Stimulated activated CD4-positive, alpha-beta T cell treated with anti-CD3 and anti-CD28 coated beads, TNF-alpha, amount 100 ng/mL, for 4 hours (primary cell): ENCODE data around the gene COL26A1.
"Not testable (repeated sequence)": the region's sequence is repeated elsewhere in the genome, so short reads cannot be mapped to it uniquely, and the experiment has no call there.

Experiments used
- DNase-seq, 3 experiments: peaks; one replicate each; pipeline ENCODE4 v3.0.0-alpha.2; 2020; ENCODE audit warnings: low read depth in 3 of 3

The COL26A1 gene

DNA sequence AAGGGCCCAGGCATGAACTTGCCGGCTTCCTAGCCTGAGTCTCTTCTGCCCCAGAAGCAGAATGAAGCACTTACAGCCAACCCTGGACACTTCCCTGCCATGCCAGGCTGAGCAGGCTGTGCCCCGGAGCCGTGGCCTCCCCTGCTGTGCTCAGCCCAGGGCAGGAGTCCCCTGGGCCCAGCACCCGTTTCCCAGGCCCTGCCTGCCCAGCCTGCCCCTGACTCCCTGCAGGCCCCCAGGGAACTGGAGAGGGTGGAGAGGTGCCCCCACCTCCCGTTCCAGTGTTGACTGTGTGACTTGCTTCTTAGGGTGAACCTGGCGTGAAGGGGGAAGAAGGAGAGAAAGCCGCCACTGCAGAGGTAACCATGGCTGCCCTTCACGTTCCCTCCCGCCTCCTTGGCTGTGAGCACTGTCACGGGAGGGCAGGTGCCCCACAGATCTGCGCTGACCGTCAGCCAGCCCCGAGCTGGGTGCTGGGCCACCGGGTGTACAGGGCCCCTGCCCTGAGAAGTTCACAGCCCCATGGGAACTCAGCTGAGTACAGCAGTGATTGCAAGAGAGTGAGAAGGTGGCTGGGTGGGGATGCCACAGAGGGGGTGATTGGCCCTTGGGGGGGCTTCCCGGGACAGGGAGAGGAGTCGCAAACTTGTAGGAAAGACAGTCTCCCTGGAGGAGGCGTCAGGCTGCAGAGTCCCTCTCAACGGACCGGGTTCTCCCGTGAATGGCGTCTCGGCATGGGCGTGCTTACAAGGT is 190.5 kb downstream of the COL26A1 start:
- no peak for DNase-seq

DNA sequence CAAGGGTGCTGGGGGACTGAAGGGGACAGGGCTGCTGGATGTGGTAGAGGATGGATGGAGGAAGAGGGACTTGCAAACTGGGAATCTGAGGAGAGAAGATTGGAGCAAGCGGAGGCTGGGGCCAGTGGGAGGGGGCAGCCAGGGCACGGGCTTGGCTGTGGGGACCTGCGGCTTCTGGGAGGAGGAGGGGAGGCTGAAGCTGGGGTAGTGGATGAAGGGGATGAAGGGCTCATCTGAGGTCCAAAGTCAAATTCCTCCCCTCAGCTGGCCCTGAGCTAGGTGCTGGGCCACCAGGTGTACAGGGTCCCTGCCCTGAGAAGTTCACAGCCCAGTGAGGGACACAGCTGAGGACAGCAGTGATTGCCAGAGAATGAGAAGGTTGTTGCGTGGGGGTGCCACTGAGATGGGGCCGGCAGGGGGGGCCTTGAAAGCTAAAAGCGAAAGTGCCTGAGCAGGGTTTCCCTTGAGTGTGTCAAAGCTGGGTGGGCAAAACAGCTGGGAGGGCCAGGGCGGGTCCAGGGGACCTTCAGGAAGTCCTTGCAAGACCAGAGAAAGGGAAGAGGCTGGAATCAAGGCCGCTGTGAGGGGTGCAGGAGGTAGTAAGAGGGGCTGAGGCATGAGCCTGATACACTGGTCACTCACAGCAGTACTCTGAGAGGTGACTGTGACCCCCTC is 191.2 kb downstream of the COL26A1 start:
- DNase-seq: no peak

DNA sequence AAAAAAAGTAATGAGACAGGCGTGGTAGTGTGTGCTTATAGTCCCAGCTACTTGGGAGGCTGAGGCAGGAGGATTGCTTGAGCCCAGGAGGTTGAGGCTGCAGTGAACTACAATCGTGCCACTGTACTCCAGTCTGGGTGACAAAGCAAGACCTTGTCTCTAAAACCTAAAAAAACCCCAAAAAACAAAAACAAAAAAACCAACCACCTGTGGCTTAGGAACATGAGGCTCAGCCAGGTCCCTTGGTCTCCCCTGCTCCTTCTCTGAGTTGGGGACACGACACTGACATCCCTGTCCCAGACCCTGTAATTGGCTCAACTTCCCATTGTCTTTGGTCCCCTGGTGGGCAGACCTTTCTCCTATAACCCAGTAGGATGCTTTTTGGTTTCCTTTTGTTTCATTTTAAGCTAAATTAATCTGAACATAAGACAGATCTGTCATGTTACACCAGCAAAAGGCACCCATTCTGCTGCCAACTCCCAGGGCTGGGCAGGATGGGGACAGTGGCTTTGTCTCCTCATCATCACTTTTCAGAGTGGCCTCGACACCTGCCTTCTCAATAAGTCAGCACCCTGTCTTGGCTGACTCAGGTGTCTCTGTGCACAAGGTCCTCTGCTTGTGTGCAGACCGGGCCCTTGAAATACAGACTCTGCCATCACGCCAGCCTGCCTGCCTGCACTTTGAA is 192.1 kb downstream of the COL26A1 start:
- DNase-seq: no peak

DNA sequence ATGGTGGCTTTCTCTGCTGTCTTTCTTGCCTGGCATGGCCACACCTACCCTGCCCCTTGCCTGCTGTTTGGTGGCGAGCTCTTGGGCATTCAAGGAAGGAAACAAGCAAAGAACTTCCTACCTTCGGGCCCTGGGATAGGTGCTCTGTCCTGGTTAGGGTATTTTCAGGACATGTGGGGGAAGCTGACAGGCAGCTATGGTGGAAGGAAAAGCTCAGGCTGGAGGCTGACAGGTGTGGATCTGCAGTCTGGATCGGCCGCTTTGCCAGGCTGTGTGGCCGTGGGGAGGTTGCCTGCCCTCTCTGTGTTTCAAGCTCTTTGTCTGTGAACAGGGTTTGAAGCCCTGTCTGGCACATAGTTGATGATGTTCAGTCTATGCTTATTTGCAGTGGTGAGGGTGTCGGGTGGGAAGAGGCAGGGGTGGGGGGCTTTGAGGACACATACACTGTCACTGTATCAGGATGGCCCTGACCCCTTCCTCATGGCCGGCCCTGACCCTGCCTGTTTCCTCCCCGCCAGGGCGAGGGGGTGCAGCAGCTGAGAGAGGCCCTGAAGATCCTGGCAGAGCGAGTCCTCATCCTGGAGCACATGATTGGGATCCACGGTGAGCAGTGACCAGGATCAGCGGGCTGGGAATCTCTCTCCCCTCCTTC is 192.7 kb downstream of the COL26A1 start:
- DNase-seq: no peak

DNA sequence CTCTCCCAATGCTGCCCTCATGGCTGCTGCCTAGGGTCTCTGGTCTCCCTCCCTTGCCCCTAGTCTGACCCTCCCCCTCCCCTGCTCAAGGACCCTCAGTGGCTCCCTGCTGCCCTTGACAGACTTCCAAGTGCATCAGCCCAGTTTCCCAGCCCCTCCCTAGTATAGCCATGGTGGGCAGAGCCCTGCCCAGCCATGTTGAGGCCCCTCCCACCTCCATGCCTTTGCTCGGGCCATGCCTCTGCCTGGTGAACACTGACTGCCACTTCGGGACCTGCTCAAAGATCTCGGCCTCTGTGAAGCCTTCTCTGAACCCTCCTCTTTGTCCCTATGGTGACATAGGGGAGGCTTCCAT is 193.2 kb downstream of the COL26A1 start:
- no peak for DNase-seq

DNA sequence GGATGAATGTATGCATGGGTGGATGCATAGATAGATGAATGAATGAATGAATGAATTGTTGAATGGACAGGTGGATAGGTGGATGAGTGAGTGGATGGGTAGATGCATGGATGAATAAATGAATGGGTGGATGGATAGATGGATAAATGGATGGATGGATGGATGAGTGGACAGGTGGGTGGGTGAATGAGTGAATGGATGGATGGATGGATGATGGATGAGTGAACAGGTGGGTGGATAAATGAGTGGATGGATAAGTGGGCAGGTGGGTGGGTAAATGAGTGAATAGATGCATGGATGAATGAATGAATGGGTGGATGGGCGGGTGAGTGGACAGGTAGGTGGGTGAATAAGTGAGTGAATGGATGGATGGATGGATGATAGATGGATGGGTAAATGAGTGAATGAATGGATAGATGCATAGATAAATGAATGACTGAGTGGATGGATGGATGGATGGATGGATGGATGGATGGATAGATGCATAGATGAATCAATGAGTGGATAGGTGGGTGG is 193.8 kb downstream of the COL26A1 start:
- DNase-seq: no peak

DNA sequence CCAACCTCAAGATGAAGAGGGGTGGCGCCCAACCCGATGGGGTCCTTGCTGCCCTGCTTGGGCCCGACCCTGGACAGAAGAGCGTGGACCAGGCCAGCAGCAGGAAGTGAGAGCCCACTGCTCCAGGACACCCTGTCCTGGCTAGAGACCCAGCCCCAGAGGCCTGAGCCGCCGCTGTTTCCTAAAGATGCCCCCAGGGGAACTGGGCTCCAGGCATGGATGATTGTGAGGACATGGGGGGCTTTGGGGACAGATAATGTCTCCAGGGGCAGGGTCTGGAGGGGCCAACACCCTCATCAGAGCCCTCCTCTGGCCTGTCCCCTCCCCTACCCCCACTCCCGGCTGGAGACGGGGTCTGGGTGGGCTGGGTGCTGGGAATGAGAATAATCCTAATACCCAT is 194.7 kb downstream of the COL26A1 start:
- no peak for DNase-seq

DNA sequence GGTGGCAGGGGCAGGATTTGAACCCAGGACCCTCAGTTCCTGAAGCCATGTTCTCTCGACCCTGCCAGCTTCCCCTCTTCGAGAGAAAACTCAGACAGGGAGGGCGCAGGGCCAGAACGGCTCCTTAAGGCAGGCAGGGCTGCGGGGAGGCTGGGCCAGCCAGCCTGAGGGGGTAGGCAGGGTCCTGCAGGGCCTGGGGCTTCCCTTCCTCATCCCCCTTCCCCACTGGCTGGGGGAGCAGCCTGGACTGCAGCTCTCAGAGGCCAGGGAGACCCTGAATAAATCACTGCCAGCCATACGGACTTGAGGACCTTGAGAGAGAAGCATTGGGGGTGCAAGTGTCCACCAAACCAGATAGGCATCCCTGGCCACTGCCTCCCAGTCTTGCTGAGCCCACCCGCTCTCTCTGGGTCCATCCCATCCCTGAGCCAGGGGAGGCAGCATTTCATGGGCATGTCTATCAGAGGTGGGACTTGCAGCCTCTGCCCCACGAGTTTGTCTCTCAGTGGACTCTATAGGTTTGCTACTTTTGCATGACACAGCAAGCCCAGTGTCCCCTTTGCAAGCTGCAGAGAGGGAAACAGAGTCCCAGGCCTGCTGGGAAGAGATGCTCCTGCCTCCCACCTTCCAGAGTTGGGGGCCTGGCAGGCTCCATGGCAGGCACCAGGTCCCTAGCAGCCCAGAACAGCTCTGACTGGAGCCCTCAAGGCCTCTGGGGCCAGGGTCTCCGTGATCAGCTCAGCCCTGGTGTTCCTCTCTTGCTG is 195.5 kb downstream of the COL26A1 start:
- no peak for DNase-seq

DNA sequence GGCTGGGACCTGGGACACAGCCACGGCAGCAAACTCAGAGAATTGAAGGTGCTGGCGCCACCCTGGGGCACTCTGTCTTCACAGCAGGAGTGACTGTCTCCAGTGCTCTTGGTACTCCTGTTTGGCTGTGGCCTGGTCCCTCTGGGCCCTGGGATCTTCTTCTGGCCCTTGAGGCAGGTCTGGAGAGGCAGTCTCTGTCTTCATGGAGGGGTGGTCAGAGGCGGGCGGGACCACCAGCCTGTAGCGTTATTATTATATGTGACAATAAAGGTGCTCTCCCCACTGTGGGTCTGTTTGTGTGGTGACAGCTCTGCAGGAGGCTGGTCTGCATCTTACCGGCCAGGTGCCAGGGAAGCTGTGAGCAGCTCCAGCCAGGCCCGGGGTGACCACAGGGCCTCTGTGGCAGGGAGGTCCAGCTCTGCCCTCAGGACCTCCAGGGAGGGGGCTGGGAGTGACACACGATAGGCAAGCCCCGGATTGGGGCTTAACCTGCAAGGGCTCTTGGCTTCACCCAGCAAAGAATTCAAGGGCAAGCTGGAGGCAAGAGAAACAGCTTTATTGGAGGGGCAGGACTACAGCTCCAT is 196.2 kb downstream of the COL26A1 start:
- DNase-seq: no peak

DNA sequence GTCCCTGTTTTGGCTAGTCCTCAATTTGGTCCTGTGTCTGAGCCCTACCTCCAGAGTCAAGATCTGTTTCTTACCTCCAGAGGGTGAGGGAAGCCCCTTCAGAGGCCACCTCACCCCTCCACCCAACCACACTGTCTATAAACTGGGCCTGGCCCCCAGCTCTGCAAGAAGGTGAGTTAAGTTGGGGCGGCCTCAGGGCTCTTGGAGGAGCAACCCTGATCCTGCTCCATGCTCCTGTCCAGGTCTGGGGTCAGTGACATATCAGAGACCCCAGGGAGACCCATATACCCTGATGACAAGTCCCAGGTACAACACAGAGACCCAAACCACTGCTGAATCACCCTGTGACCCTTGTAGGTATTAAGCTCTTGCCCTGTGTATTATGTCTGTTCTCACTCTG is 196.9 kb downstream of the COL26A1 start:
- no peak for DNase-seq

DNA sequence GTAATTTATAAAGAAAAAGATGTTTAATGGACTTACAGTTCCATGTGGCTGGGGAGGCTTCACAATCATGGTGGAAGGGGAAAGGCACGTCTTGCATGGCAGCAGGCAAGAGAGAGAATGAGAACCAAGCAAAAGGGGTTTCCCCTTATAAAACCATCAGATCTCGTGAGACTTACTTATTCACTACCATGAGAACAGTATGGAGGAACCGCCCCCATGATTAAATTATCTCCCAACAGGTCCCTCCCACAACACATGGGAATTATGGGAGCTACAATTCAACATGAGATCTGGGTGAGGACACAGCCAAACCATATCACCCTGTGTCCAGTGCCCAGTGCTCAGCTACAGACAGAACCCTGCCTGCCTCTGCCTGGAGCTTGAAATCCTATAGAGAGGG is 197.3 kb downstream of the COL26A1 start:
- DNase-seq: not testable (repeated sequence)

DNA sequence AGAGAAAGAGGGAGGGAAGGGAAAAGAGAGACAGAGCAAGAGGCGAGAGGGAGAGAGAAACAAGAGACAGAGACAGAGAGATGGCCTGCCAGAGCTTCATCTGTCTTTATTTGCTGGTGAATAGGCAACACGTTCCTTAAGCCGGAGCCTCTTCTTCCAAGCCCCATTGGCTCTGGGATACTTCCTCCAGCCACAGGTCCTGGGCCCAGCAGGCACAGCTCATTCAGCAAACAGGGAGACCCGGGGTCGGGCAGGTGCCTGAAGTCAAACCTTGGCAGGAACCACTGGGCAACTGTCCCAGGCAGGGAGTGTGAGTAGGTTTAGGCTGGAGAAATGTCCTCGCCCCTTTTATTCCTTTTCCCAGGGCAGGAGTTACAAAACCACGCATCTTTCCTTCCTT is 198.2 kb downstream of the COL26A1 start:
- no peak for DNase-seq

DNA sequence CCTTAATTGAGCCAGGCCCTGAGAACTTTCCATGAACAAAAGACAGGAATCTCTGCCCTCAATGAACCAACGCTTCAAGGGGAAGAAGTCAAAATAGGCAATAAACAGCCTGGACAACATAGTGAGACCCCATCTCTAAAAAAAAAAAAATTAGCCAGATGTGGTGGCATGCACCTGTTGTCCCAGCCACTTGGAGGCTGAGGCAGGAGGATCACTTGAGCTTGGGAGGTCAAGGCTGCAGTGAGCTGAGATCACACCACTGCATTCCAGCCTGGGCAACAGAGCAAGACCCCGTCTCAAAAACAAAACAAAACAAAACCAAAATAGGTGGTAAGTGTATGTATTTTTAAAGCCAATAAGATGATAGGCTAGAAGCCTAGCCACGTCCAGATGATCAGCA is 198.6 kb downstream of the COL26A1 start:
- not testable (repeated sequence) for DNase-seq

DNA sequence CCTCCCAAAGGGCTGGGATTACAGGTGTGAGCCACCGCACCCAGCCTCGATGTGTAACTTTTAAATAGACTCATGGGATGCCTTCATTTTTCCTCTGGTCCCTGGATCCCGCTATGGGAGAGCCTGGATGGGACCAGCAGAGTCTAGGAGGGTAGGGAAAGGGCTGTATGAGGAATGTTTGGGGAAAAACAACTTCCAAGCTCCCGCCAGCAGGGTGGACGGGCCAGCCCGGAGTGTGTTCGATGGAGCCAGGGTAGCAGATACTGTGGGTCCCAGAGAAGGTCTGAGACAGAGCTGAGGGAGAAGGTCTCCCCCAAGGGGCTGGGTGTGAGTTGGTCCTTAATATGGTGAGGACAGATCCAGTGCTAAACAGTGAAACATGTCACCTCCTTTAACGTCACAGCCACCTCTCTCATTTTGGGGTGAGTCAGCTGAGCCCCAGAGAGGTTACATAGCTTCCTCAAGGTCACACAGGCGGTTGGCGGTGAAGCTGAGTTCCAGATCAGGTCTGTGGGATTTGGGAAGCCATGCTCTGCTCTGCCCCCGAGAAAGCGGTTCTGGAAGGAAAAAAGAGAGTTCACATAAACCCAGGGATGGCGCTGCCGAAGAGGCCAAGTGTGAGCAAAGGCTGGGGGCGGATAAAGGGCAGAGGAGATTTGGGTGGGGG is 200.0 kb downstream of the COL26A1 start:
- no peak for DNase-seq

DNA sequence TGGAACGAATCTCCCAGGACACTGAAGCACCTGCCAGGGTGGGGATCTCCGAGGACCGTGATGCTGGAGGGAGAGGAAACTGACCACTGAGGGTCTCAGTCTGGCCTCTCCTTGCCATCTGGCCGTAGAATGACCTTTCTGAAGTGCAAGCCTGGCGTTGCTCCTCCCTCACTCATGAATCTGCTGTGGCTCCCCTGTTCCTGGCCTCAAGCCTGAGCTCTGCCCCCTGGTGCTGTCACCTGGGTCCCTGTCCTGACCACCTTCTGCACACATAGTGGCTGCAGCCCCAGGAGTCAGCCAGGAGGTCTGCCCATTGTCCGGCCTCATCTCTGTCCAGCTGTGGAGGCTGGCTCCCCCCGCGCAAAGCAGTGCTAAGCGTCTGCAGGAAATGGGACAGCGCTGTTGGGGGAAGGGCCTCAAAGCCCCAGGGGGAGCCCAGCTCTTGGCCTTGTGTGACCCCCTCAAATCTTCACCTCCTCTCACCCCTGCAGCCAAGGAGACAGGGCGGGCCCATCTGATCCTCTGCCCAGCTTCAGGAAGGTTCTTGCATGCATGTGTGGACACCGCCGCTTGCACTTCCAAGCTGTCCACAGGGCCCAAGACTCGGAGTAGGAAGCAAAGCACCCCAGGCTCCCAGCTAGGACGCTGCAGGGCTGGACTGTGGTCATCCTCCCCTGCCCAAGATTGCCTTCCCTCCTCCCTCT is 200.7 kb downstream of the COL26A1 start:
- DNase-seq: no peak

DNA sequence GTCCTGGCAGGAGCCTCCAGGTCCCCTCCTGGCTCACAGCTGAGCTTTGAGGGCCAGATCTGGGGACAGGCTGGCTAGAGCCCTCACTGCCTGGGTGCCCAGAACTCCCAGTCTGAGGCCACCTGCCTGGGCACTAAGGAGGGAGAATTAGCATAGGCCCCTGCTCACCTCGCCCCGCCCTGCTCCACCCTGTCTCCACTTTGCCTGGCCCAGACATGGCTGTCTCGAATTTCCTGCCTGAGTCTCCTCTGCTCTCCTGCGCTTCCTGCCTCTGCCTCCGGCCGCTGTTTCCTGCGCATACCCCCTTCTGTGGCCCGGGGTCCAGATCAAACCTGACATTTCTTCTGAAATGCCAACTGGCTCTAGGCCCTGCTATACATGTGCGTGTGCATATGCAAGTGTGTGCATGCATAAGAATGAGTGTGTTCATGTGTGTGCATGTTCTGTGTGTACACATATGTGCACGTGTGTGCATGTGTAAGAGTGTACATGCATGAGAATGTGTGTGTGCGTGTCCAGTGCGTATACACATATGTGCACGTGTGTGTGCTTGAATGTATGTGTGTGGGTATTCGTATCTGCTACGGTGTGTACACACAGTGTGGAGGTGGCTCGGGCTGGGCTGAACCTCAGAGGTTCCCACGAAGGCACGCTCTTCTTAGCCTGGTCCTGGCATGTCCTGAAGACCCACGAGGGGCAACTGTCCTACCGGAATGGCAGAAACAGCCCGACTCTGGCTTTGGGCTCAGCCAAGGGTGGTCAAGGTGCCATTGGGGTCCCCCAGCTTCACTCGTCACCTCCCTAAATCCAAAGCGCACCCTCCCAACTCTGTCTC is 201.5 kb downstream of the COL26A1 start:
- DNase-seq: no peak

DNA sequence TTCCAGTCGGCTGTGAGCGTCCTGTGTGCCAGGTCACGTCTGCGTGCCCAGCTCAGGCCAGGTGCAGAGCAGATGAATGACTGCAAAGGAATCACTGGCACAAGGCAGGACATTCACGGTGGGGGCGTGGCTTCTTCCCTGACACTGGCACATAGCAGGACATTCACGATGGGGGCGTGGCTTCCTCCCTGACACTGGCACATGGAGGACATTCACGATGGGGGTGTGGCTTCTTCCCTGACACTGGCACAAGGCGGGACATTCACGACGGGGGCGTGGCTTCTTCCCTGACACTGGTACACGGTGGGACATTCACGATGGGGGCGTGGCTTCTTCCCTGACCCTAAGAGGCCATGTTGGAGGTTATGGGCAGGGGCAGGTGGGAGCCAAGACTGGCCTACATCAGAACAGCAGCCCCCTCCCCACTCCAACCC is 202.1 kb downstream of the COL26A1 start:
- no peak for DNase-seq

DNA sequence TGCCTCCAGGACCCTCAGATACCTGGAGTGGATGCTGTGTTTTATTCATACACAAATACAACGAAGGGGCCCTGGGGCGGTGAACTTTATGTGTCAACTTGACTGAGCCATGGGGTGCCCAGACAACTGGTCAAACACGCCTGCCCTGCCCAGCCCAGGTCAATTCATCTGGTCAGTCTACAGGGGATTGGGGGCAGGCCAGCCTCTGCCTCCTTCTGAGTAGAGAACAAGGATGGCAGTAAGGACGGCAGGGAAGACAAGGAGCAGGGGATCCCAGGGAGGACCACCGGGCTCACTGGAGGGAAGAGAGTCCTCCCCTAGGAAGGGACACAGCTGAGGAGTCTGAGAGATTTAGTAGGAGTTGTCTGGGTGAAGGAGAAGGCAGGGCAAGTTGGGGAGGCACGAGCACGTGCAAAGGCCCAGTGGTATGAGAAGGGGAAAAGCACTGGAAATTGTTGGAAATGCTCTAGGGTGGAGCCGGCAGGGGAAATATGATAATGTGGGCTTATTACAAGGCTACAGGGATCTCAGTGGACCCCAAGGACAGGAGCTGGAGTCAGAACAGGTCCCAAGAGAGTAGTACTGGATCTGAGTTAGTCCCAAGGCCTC is 203.0 kb downstream of the COL26A1 start:
- DNase-seq: no peak

DNA sequence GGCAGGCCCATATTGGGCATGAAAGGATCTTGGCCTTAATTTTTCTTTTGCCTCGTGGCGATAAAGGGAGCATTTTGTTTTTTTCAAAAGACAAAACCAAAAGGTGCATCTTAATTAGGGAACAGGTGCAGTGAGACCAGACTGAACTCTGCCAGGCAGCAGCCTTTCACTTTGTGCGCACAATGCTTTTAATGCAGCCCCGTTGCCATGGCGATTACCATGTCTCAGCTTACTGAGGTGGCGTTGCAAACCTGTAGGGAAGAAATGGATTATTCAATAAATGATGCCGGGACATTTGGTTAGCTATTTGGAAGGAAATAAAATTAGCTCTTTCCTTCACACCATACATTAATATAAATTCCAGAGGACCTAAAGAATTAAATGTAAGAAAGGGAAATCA is 204.6 kb downstream of the COL26A1 start:
- DNase-seq: no peak
